ENCODE results near the gene VSTM5.

- TF ChIP-seq CTCF (IDR thresholded peaks at IDR 0.05), result no peak
- no peak for TF ChIP-seq POLR2A (IDR thresholded peaks at IDR 0.05)
These were observed 23.1 kb downstream of the VSTM5 start for GRCh38 chr11:93827363-93827762.

Measured in body of pancreas (tissue), 4 donors.